Stimulated activated CD4-positive, alpha-beta T cell treated with anti-CD3 and anti-CD28 coated beads, Interleukin-1b, Interleukin-23, amount 100 ng/mL, for 24 hours (primary cell): Measurements from ENCODE around the gene TWNK.
A peak's percentile ranks its signal among the peaks of the same experiment; 100 is the strongest.

Source experiments
- DNase-seq, 4 experiments: peaks; one replicate each; pipeline ENCODE4 v3.0.0-alpha.2; 2020; ENCODE audit warnings: low read depth in 4 of 4, low spot score in 1 of 4

TWNK gene

DNA sequence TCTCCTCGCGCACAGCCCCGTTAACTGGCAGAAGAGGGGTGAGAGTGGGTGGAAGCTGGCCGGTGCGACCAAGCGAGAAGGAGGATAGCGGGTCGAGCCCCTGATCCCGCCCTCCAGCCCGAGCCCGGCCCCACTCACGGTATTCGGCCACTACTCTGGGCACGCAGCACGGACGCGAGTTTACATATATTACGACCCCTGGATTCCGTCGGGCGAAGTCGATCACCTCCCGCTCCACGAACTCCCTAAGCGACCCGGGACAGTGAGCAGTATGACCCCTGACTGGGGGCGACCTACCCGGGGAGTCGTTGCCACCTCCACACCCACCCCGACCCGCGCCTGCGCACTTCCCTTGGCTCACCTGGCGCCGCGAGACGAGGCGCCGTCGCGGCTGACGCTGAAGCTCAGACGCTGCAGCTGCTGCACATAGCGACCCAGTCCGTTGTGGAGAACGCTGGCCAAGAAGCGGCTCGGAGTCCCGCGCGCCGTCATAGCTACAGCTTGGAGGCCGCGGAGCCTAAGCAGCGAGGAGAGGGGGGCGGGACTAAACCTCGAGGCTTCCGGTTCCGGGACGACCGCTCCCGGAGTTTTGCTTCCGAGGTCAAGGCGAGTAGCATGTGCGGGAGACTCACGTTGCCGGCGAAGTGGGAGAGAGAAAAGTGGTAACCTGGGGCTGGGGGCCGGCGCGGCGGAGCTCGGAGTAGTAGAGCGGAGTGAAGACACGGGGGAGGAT lies at the start of gene TWNK, which contains the start of gene MRPL43:
Gene TWNK, plus strand, starts transcription at position 592 of the 733 bp plus-strand sequence. CDS start 668 bp downstream, outside the sequence.
Gene MRPL43, minus strand, starts transcription at position 546 of the 733 bp plus-strand sequence. Its CDS starts 54 bp downstream, at position 492.
- peak; percentile 76 to 79 (median 78) for DNase-seq

DNA sequence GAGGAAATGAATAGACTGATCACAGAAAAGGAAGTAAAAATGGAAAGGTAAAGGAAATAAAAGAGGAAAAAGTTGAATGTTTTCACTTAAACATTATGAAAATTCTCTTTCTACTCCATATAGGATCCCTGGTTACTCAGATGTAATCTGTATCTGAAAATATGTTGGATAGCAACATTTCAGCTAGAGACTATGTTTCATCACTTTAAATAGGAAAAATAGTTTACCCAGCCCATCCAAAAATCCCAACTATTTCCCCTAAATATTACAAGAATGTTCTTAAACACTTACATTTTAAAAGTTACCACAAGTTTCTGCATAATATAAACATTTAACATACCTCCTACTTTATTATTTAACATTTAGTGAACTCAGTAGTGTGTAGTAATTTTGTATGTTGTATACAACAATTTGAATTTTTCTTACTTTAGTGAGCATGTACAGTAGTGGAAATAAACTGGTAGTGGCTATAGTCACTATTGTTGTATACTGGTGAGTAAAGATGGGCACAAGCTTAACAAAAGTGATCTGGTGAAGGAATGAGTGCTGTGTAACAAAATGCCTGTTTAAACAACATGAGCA lies 47.5 kb upstream of the TWNK start:
- DNase-seq = no peak

GRCh38 chr10:100942229-100942628 lies 45.1 kb upstream of the TWNK start:
- no peak for DNase-seq

GRCh38 chr10:100943508-100943907 lies 43.8 kb upstream of the TWNK start:
- no peak for DNase-seq

DNA sequence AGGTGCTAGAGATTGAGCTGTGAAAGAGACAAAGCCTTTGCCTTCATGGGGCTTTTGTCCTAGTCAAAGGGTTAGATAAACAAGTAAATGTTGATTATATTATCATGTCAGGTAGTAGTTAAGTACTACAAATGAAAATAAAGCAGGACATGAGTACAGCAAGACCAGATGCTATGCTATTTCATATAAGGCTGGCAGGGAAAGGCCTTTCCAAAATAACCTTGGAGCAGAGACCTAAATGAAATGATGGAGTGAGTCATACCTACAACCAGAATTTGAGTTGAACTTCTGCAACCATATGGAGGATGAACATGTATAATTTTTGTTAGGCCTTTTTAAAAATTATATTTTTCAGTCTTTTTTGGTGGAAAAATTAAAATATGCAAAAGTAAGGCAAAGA lies 41.6 kb upstream of the TWNK start:
- no peak for DNase-seq

- DNase-seq = no peak
Observed at GRCh38 chr10:100948916-100949315, 38.4 kb upstream of the TWNK start.

DNA sequence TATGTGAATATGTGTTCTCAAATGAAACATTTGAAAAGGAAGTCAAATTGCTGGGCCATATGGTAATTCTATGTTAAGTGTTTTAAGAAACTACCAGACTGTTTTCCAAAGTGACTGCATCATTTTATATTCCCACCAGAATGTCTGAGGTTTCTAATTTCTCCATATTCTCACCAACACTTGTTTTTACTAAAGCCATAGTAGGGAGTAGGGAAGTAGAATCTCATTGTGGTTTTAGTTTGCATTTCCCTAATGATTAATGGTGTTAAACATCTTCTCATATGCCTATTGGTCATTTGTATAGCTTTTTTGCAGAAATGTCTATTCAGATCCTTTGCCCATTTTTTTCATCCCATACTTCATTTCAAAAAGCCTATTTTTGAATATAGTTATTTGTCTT lies 27.1 kb upstream of the TWNK start:
- no peak for DNase-seq

GRCh38 chr10:100962351-100963080 lies 24.8 kb upstream of the TWNK start:
- DNase-seq = no peak

DNA sequence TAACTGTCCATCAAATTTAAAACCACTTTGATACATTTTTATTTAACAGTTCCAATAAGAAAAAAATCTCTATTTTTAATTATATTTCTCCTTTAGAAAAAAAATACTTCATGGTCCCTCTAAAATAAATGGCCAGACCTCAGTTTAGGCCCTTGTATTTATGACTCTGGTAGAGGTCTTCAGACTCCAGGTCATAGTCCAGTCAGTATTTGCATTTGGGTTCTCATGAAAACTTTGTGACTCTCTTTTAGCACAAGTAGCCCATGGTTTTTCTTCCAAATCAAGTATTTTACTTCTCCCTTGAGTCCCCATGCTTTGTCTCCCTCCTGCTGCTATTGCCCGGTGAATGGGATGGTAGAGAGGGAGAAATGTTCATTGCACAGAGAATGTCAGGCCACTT lies 23.5 kb upstream of the TWNK start:
- DNase-seq = no peak

DNA sequence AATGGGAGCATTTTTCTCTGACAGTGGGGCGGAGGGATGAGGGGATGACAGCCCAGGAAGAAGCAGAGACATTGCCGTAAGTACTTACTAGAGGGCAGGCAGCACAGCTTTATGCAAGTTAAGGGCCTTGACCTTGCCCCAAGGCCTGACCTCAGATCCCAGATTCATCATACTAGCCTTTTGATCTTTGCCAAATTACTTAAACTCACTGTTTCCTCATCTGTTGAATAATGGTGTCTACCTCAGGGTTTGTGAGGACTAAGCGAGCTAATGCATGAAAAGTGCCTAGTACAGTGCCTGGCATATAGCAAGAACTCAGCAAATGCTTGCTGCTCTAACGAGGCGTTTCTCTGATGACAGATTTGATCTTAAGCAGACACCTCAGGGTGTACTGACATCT lies 21.5 kb upstream of the TWNK start:
- DNase-seq = no peak

- no peak for DNase-seq
Observed at GRCh38 chr10:100966887-100967286, 20.5 kb upstream of the TWNK start.

DNA sequence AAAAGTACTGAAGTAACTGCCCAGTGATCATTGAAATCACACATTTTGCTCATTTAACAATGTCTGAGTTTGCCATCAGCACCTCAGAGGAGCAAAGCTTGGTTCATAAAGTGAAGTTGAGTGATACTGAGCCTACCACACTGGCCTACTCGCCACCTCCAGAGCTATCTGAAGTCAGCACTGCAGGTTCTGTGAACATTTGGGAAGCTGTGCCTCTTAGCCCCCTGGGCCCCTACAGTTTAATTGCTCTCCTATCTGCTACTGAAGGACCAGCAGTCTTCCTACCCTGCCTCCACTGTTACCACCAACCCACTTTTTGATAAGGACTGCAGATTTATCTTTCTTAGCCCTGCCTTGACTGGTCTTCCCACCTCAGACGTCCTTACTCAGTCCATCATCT lies 20.0 kb upstream of the TWNK start:
- DNase-seq = no peak

- no peak for DNase-seq
Observed at GRCh38 chr10:100968062-100968736, 19.1 kb upstream of the TWNK start.

DNA sequence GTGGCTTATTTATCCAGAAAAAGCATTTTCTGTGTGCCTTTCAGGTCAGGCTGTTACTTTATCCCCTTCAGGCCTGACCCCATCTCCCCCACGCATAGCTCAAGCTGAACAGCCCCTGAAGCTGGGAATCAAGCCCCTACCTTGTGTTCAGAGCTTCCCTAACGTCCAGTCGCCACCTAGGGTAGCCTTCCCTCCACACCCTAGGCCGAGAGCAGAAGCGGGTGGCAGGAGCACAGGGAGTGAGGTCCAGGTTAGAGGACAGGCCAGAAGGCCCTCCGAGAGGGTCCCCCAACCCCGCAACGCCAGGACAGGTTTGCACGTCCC lies 18.5 kb upstream of the TWNK start:
- no peak for DNase-seq

DNA sequence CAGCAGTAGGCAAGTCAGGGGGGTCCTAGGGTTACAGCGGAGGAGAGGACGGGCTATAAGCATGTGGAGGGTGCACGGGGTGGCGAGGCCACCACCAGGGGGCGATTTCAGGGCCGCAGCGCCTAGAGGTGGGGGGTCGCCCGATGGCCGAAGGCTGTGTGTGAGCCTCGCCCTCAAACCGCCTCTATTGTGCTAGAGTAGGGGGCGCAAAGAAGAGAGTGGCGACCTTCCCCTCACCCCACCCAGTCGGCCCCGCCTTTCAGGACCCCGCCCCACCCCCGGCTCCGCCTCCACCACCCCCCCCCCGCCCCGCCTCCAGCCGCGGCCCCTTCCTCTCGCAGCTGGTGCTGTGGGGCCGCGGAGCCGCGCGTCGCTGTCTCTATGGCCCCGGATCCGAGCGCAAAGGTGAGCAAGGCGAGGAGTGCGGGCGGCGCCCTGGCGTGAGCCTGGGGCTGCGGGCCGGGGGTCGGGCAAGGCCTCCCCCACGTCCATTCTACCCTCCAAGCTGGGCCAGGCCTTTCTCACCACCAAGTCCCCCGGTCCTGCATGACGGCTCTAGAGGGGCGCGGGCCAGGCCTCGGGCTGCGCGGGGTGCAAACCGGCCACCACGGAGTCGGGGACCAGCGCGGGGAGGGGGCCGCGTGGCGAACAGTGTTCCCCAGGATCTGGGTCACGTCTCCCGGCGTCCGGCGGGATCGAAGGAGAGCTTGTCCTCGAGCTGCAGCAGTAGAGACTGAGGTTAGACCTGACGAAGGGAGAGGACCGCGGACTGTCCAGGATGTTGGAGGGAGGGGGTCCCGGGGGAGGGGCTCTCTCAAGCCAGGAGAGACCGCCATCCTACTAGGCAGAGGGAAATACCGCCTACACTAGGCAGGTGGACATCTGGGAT lies 17.9 kb upstream of the TWNK start, which contains the start of gene SEMA4G:
Gene SEMA4G, plus strand, starts transcription at position 318 of the 889 bp plus-strand sequence. CDS start 3,409 bp downstream, outside the sequence.
- DNase-seq = peak in 2 of 4 experiments; percentile 26 to 28

- no peak for DNase-seq
Observed at GRCh38 chr10:100970076-100970913, 17.0 kb upstream of the TWNK start.

- DNase-seq = no peak
Observed at GRCh38 chr10:100970914-100971811, 16.2 kb upstream of the TWNK start.

DNA sequence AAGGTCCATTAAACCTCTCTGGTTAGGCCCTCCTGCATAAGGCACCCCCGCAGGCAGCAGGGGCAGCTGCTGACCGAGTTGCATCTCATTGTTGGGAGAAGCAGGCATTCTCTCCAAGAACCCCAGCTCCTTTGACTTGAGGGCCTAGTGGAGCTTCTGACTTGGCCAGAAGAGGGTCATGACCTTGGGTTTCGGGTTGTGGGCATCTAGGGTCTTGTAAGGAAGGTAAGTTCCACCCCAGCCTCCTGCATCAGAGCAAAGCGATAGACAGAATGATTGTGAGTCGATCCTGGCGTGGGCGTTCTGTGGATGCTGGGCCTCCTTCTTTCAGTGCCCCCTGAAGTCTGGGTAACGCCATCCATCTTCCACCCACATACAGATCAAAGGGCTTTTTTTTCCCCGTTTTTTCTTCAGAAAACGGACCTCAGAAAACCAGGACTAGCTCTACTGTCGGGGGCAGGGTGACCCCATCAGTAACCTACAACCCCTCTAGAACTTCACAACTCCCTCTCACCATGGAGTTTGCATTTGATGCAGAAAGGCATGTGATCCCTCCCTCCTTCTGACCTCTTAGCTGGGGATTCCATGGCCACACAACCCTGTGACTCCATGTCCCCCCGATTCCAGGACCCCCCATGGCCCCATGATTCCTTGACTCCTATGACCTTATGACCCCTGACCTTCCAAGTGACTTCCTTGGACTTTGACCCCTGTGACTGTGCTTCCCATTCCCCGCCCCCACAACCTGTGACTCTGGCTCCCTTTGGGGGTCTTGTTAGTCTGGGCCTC lies 15.0 kb upstream of the TWNK start:
- DNase-seq = no peak
